Measurements from ENCODE around the gene EHMT1. TPM values are rescaled to one million over a fixed set of nuclear protein-coding genes. Genes with fewer than 3 reads are reported as not detected.

The EHMT1 gene
- total and polyA plus RNA-seq, 10 of the 15 experiments (the other 5 are each of a cell fraction or from before 2014, with no cell fraction given) = 2.9 to 100 (median 48.1) TPM

- in situ Hi-C loops (cut with MboI) = no loop called here
- RAD21 ChIA-PET (ENCODE audit: unreplicated experiment) = interaction anchor here (0.8 to 1.6 kb wide), 2 partner anchors 33 to 34 kb away, joined by 3 read pairs; no protein-coding TSS in a partner anchor
- Histone ChIP-seq H3K79me2 (ENCODE audit: control insufficient read depth, insufficient read depth, low read length) (peaks cover 47% of the 10 kb centered on the region), H3K36me3 (ENCODE audit: control insufficient read depth in 2 of 2, insufficient read depth in 2 of 2, low read length in 1 of 2) (peaks cover 0 to 1% of the 10 kb centered on the region in 2 experiments; a peak in 3 of 4 replicates), H3K4me3 (peak overlapping the region; percentile 49), H4K20me1 (ENCODE audit: control insufficient read depth, insufficient read depth) (no peaks in the 10 kb centered on the region), H2AFZ (ENCODE audit: control insufficient read depth, low read depth, low read length) (no peak overlapping the region), H3K4me1 (ENCODE audit: control insufficient read depth, insufficient read depth, low read length) (peaks cover 15% of the 10 kb centered on the region), H3K4me2 (ENCODE audit: control insufficient read depth, insufficient read depth) (peak overlapping the region; percentile 82), H3K27ac (ENCODE audit: control insufficient read depth, insufficient read depth) (peak overlapping the region; percentile 71), H3K27me3 (replicated peaks in 1 of 2; ENCODE audit: control insufficient read depth in 2 of 2, insufficient read depth in 2 of 2, low read length in 1 of 2) (no peaks in the 10 kb centered on the region), H3K9me3 (replicated peaks; ENCODE audit: control insufficient read depth, insufficient read depth, low read length) (peaks cover 25% of the 10 kb centered on the region), H3K9ac (ENCODE audit: control insufficient read depth, insufficient read depth, low read length) (peak overlapping the region; percentile 28)
- peak; percentile 74 for FAIRE-seq
- no TSS peak for BruUV-seq (replicated peaks)
- CTCF ChIA-PET = interaction anchor here (0.8 to 1.8 kb wide), 2 partner anchors 32 to 33 kb away, joined by 3 to 7 read pairs; no protein-coding TSS in a partner anchor
- intact Hi-C loops (cut with micrococcal nuclease; ENCODE audit: unreplicated experiment) = no loop called here
- ATAC-seq = peak; percentile 93
- DNase-seq (ENCODE audit: low read depth, low spot score) = peak; percentile 72
- SMC1A ChIA-PET (ENCODE audit: uncharacterized antibody, unreplicated experiment) = interaction anchor here (0.8 to 3.0 kb wide), 5 partner anchors 9 to 53 kb away, joined by 3 to 9 read pairs (median 5); no protein-coding TSS in a partner anchor
- WGBS (ENCODE audit: insufficient coverage, insufficient replicate concordance, low lambda C conversion rate, missing lambda C conversion rate) = 0% methylated on average over 8 of the region's 8 CpGs
- POLR2A ChIA-PET = no interaction called here
- TF ChIP-seq SRF (IDR thresholded peaks at IDR 0.05; ENCODE audit: low read depth in 2 of 2, low read length in 2 of 2) = no peak
- peak; percentile 62; the same call in 1 of the 2 replicates for TF ChIP-seq CBX5 (IDR thresholded peaks at IDR 0.05; ENCODE audit: low read depth)
- peak; percentile 59; the same call in 1 of the 2 replicates for TF ChIP-seq EED (IDR thresholded peaks at IDR 0.05; ENCODE audit: low read depth)
- TF ChIP-seq EP300 (IDR thresholded peaks at IDR 0.05; ENCODE audit: borderline replicate concordance in 1 of 2, control insufficient read depth in 1 of 2, low read depth in 2 of 2, low read length in 2 of 2) = peak; percentile 18 to 74; a peak in 2 of 4 replicates
- no peak for TF ChIP-seq HDAC2 (IDR thresholded peaks at IDR 0.05)
- no peak for TF ChIP-seq EZH2 (IDR thresholded peaks at IDR 0.05; ENCODE audit: borderline replicate concordance, control insufficient read depth, low read depth, low read length)
- no peak for TF ChIP-seq JUND (IDR thresholded peaks at IDR 0.05; ENCODE audit: low read depth, low read length)
- no peak for TF ChIP-seq NFYA (IDR thresholded peaks at IDR 0.05; ENCODE audit: borderline replicate concordance, low read depth, low read length)
- no peak for TF ChIP-seq CEBPZ (IDR thresholded peaks at IDR 0.05; ENCODE audit: low read depth, low read length)
- TF ChIP-seq RB1 (IDR thresholded peaks at IDR 0.05; ENCODE audit: borderline replicate concordance) = no peak
- TF ChIP-seq POLR2AphosphoS5 (IDR thresholded peaks at IDR 0.05; ENCODE audit: low read length) = no peak; the same call in 1 of the 2 replicates
- TF ChIP-seq ETV6 (conservative IDR thresholded peaks at IDR 0.05 in 1 of 2, IDR thresholded peaks at IDR 0.05 in 1 of 2; ENCODE audit: borderline replicate concordance in 1 of 2, low read depth in 1 of 2) = peak in 1 of 2 experiments; percentile 60; a peak in 2 of 4 replicates
- TF ChIP-seq NFIC (IDR thresholded peaks at IDR 0.05; ENCODE audit: low read depth, low read length) = peak; percentile 36; the same call in 1 of the 2 replicates
- peak; percentile 72 for TF ChIP-seq RAD51 (IDR thresholded peaks at IDR 0.05)
- TF ChIP-seq REST (IDR thresholded peaks at IDR 0.05; ENCODE audit: low read depth, low read length) = no peak
- TF ChIP-seq CHD4 (IDR thresholded peaks at IDR 0.05) = no peak
Measured at GRCh38 chr9:137705443-137705863, 86.6 kb downstream of the EHMT1 start.

Data from GM12878 (cell line).